DOHH2 (cell line): ENCODE data around the gene SLC7A14.

ENCODE experiments used
- H3F3A ChIP-seq: fragments of 200-600 bp; sonication (generic), shearing (Covaris generic); 2 replicates; pipeline ENCODE4 v1.6.0; 2016; ENCODE audit warnings: antibody characterized with exemption, mild to moderate bottlenecking; ENCODE audit not compliant: control insufficient read depth, insufficient read depth
- H3K27ac ChIP-seq: fragments of 200-600 bp; sonication (generic); 2 replicates; pipeline ENCODE4 v1.5.1; 2014; ENCODE audit warnings: low read depth, mild to moderate bottlenecking, low read length, moderate library complexity
- H3K27me3 ChIP-seq: fragments of 200-600 bp; sonication (generic); 2 replicates; pipeline ENCODE4 v1.6.1; 2014; ENCODE audit warnings: mild to moderate bottlenecking, low read length, mixed read lengths; ENCODE audit not compliant: control insufficient read depth
- H3K36me3 ChIP-seq: fragments of 200-600 bp; sonication (generic); 2 replicates; pipeline ENCODE4 v1.6.1; 2014; ENCODE audit warnings: mild to moderate bottlenecking, low read length, moderate library complexity, mixed read lengths; ENCODE audit not compliant: control insufficient read depth
- H3K4me1 ChIP-seq: fragments of 200-600 bp; sonication (generic); 2 replicates; pipeline ENCODE4 v1.6.1; 2014; ENCODE audit warnings: mild to moderate bottlenecking, low read length, mixed read lengths; ENCODE audit not compliant: control insufficient read depth
- H3K4me2 ChIP-seq: fragments of 200-600 bp; sonication (generic); 2 replicates; pipeline ENCODE4 v1.6.0; 2014; ENCODE audit warnings: mild to moderate bottlenecking, low read length, moderate library complexity
- H3K4me3 ChIP-seq: fragments of 200-600 bp; sonication (generic); 2 replicates; pipeline ENCODE4 v1.5.1; 2014; ENCODE audit warnings: mild to moderate bottlenecking, low read length, mixed read lengths
- H3K79me2 ChIP-seq: fragments of 200-600 bp; sonication (generic); 2 replicates; pipeline ENCODE4 v1.6.1; 2014; ENCODE audit warnings: mild to moderate bottlenecking, low read length, mixed read lengths; ENCODE audit not compliant: control insufficient read depth
- H3K9me2 ChIP-seq: fragments of 200-600 bp; sonication (generic); replicated peaks from 2 replicates; pipeline ENCODE4 v1.6.1; 2014; ENCODE audit warnings: mild to moderate bottlenecking, low read length, mixed read lengths; ENCODE audit not compliant: control insufficient read depth
- H3K9me3 ChIP-seq: fragments of 200-600 bp; sonication (generic); 2 replicates; pipeline ENCODE4 v1.6.1; 2014; ENCODE audit warnings: antibody characterized with exemption, low read length, mixed read lengths; ENCODE audit not compliant: control insufficient read depth, insufficient read depth
- H4K20me1 ChIP-seq: fragments of 200-600 bp; sonication (generic); 2 replicates; pipeline ENCODE4 v1.6.0; 2014; ENCODE audit warnings: low read depth, mild to moderate bottlenecking, antibody characterized with exemption, low read length, moderate library complexity; ENCODE audit not compliant: control insufficient read depth, insufficient read depth
- CTCF ChIP-seq: fragments of 200-600 bp; sonication (generic); IDR thresholded peaks from one replicate; pipeline ENCODE4 v1.5.1; 2014; ENCODE audit warnings: antibody characterized with exemption, mild to moderate bottlenecking, low read depth, low read length; ENCODE audit not compliant: poor library complexity, severe bottlenecking
- EZH2phosphoT487 ChIP-seq: fragments of 200-600 bp; sonication (generic); IDR thresholded peaks from 2 replicates; pipeline ENCODE4 v1.6.1; 2017; ENCODE audit warnings: borderline replicate concordance, mild to moderate bottlenecking, antibody characterized with exemption, low read length, moderate library complexity, mixed read lengths

SLC7A14 gene

DNA sequence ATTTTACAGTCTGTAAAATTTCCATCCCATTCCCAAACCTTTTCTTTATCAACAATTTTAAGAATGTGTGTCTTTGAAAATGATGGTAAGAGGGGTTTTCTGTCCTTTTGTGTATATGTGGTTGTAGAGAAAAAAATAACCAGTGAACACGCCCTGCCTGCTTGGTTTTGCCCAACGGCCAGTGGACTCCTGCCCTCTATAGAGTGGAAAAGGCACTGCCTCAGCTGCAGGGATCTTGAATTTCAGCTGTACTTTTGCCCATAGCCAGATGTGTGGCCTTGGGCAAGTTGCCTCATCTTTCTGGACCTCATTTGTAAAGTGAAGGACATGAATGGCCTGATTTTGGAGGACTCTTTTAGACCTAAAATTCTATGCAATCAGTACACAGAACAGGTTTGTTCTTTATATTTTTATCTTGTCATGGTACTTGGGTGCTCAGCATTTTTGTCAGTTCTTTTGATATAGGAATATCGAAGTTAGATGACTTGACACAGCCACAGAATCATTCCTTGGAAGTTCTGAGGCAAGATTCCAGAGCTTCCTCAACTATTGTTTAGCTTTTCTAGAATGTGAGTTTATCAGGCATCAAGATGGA lies 86.2 kb downstream of the SLC7A14 start:
- Histone ChIP-seq H3K9me2 (no peaks in the 10 kb centered on the region), H3K4me3 (no peak overlapping the region), H3F3A (no peaks in the 10 kb centered on the region), H3K4me1 (no peaks in the 10 kb centered on the region), H3K9me3 (no peaks in the 10 kb centered on the region), H3K79me2 (no peaks in the 10 kb centered on the region), H3K4me2 (no peak overlapping the region), H3K27ac (no peak overlapping the region), H4K20me1 (no peaks in the 10 kb centered on the region), H3K36me3 (no peaks in the 10 kb centered on the region), H3K27me3 (peaks cover 4% of the 10 kb centered on the region; the same call in 1 of the 2 replicates)
- no peak for TF ChIP-seq CTCF
- no peak for TF ChIP-seq EZH2phosphoT487

DNA sequence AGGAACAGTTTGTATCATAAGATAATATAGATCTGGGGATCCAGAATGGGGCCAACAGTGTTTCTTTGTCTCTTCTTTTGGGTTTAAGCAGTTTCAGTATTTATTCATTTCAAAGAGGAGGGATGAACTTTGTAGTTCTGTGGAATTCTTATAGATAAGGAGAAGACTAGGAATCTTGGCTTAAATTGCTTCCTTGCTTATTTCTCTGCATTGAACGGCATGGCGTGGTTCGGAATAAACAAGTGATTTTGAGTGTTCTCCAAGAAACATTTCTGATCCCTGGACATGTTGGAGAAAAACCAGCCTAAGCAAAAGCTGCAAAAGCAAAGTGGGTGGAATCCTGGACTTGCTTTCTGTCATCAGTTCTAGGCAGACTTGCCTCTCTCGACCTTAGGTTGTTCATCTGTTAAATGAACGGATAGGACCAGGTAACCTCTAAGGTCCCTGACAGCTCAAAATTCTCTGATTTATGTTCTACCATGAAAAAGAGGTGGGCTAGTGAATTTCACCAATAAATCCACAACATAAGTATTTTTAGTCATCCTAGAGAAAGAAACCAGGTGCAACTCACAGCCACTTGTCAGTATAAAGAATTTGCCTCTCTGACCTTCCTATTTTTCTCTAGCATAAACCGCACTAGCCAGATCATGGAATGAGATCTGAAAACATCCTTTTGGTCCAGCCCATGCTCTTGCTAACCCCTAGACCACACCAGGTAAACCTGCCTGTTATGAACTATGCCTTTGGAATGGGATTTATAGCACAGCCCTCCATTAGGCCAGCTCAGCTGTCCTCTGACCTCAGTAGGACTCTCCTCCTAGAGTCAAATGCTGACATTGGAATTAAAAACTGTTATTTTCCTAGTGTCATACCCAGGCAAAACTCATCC lies 88.4 kb downstream of the SLC7A14 start:
- Histone ChIP-seq H3K9me3 (no peaks in the 10 kb centered on the region), H3K4me2 (no peak overlapping the region), H4K20me1 (no peaks in the 10 kb centered on the region), H3K4me3 (no peak overlapping the region), H3K36me3 (no peaks in the 10 kb centered on the region), H3K4me1 (no peaks in the 10 kb centered on the region), H3K9me2 (no peaks in the 10 kb centered on the region), H3K27me3 (no peaks in the 10 kb centered on the region; the same call in 1 of the 2 replicates), H3F3A (no peaks in the 10 kb centered on the region), H3K27ac (no peak overlapping the region), H3K79me2 (no peaks in the 10 kb centered on the region)
- no peak for TF ChIP-seq CTCF
- TF ChIP-seq EZH2phosphoT487 = no peak

GRCh38 chr3:170496868-170497140 lies 89.1 kb downstream of the SLC7A14 start:
- no peak overlapping the region for H3K4me3 ChIP-seq
- H3K79me2 ChIP-seq = no peaks in the 10 kb centered on the region
- no peaks in the 10 kb centered on the region for H3K9me3 ChIP-seq
- no peak overlapping the region for H3K27ac ChIP-seq
- H3K9me2 ChIP-seq = no peaks in the 10 kb centered on the region
- H4K20me1 ChIP-seq = no peaks in the 10 kb centered on the region
- no peaks in the 10 kb centered on the region for H3K36me3 ChIP-seq
- no peaks in the 10 kb centered on the region; the same call in 1 of the 2 replicates for H3K27me3 ChIP-seq
- no peak overlapping the region for H3K4me2 ChIP-seq
- no peaks in the 10 kb centered on the region for H3K4me1 ChIP-seq
- no peak for TF ChIP-seq EZH2phosphoT487
- TF ChIP-seq CTCF = no peak
- no peaks in the 10 kb centered on the region for H3F3A ChIP-seq
